Measurements from ENCODE around the gene GPR141. TPM values are rescaled to one million over a fixed set of nuclear protein-coding genes. Genes with fewer than 3 reads are reported as not detected.

The GPR141 gene
- polyA plus RNA-seq, 1 donor (not counting 4 experiments of a cell fraction or from before 2014, with no cell fraction given): not detected

- no peaks in the 10 kb centered on the region for H4K20me1 ChIP-seq (ENCODE audit: control insufficient read depth, extremely low read depth, insufficient read depth, low read length)
- no peaks in the 10 kb centered on the region for H3K36me3 ChIP-seq (ENCODE audit: control insufficient read depth in 2 of 2, extremely low read depth in 1 of 2, insufficient read depth in 2 of 2, low read length in 2 of 2)
- H3K4me3 ChIP-seq (ENCODE audit: control insufficient read depth in 2 of 3, extremely low read depth in 1 of 3, insufficient read depth in 2 of 3, low read depth in 1 of 3, low read length in 3 of 3): no peak overlapping the region
- H3K4me2 ChIP-seq (ENCODE audit: control insufficient read depth, extremely low read depth, insufficient read depth, low read depth, low read length): no peak overlapping the region
- no peak for FAIRE-seq
- dilution Hi-C loops (cut with MboI; ENCODE audit: extremely low pct_ligation_motif_present, low sequenced_read_pairs): no loop called here
- no peak overlapping the region for H3K9ac ChIP-seq (ENCODE audit: control insufficient read depth, extremely low read depth, insufficient read depth, low read length)
- H3K79me2 ChIP-seq (ENCODE audit: control insufficient read depth, insufficient read depth, low read length): no peaks in the 10 kb centered on the region
- H3K9me3 ChIP-seq (ENCODE audit: control insufficient read depth, low read depth, low read length): no peaks in the 10 kb centered on the region
- H3K9me1 ChIP-seq (ENCODE audit: control insufficient read depth, extremely low read depth, insufficient read depth, low read length): no peaks in the 10 kb centered on the region
- no peaks in the 10 kb centered on the region for H3K4me1 ChIP-seq (ENCODE audit: control insufficient read depth, extremely low read depth, insufficient read depth, low read length)
- H3K27me3 ChIP-seq (ENCODE audit: control insufficient read depth, extremely low read depth, insufficient read depth, low read length): no peaks in the 10 kb centered on the region
- TF ChIP-seq, protein P1, sequence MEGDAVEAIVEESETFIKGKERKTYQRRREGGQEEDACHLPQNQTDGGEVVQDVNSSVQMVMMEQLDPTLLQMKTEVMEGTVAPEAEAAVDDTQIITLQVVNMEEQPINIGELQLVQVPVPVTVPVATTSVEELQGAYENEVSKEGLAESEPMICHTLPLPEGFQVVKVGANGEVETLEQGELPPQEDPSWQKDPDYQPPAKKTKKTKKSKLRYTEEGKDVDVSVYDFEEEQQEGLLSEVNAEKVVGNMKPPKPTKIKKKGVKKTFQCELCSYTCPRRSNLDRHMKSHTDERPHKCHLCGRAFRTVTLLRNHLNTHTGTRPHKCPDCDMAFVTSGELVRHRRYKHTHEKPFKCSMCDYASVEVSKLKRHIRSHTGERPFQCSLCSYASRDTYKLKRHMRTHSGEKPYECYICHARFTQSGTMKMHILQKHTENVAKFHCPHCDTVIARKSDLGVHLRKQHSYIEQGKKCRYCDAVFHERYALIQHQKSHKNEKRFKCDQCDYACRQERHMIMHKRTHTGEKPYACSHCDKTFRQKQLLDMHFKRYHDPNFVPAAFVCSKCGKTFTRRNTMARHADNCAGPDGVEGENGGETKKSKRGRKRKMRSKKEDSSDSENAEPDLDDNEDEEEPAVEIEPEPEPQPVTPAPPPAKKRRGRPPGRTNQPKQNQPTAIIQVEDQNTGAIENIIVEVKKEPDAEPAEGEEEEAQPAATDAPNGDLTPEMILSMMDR (optimal IDR thresholded peaks at IDR 0.05 in 1 of 3, IDR thresholded peaks at IDR 0.05 in 1 of 3, conservative IDR thresholded peaks at IDR 0.05 in 1 of 3; ENCODE audit: extremely low read depth in 1 of 3, insufficient read depth in 2 of 3, low read length in 3 of 3): no peak
- TF ChIP-seq EZH2 (IDR thresholded peaks at IDR 0.05; ENCODE audit: low read length): no peak
- DNase-seq (ENCODE audit: low read depth, low spot score): no peak
- H3K27ac ChIP-seq (ENCODE audit: control insufficient read depth, insufficient read depth, low read length): no peak overlapping the region
- H2AFZ ChIP-seq (ENCODE audit: control insufficient read depth, low read length): no peak overlapping the region
Measured at GRCh38 chr7:37771342-37771741, 87.8 kb downstream of the GPR141 start.

- H3K9ac ChIP-seq (ENCODE audit: control insufficient read depth, extremely low read depth, insufficient read depth, low read length): no peak overlapping the region
- TF ChIP-seq EZH2 (IDR thresholded peaks at IDR 0.05; ENCODE audit: low read length): no peak
- TF ChIP-seq, protein P1 (optimal IDR thresholded peaks at IDR 0.05 in 1 of 3, IDR thresholded peaks at IDR 0.05 in 1 of 3, conservative IDR thresholded peaks at IDR 0.05 in 1 of 3; ENCODE audit: extremely low read depth in 1 of 3, insufficient read depth in 2 of 3, low read length in 3 of 3): no peak
- no peaks in the 10 kb centered on the region for H3K27me3 ChIP-seq (ENCODE audit: control insufficient read depth, extremely low read depth, insufficient read depth, low read length)
- H3K4me3 ChIP-seq (ENCODE audit: control insufficient read depth in 2 of 3, extremely low read depth in 1 of 3, insufficient read depth in 2 of 3, low read depth in 1 of 3, low read length in 3 of 3): no peak overlapping the region
- DNase-seq (ENCODE audit: low read depth, low spot score) (no peak), FAIRE-seq (no peak)
- no peak overlapping the region for H3K27ac ChIP-seq (ENCODE audit: control insufficient read depth, insufficient read depth, low read length)
- no peak overlapping the region for H3K4me2 ChIP-seq (ENCODE audit: control insufficient read depth, extremely low read depth, insufficient read depth, low read depth, low read length)
- no peaks in the 10 kb centered on the region for H3K36me3 ChIP-seq (ENCODE audit: control insufficient read depth in 2 of 2, extremely low read depth in 1 of 2, insufficient read depth in 2 of 2, low read length in 2 of 2)
- dilution Hi-C loops (cut with MboI; ENCODE audit: extremely low pct_ligation_motif_present, low sequenced_read_pairs): no loop called here
- H3K9me3 ChIP-seq (ENCODE audit: control insufficient read depth, low read depth, low read length): no peaks in the 10 kb centered on the region
- no peak overlapping the region for H2AFZ ChIP-seq (ENCODE audit: control insufficient read depth, low read length)
- no peaks in the 10 kb centered on the region for H3K9me1 ChIP-seq (ENCODE audit: control insufficient read depth, extremely low read depth, insufficient read depth, low read length)
- H3K79me2 ChIP-seq (ENCODE audit: control insufficient read depth, insufficient read depth, low read length): no peaks in the 10 kb centered on the region
- H3K4me1 ChIP-seq (ENCODE audit: control insufficient read depth, extremely low read depth, insufficient read depth, low read length): no peaks in the 10 kb centered on the region
- H4K20me1 ChIP-seq (ENCODE audit: control insufficient read depth, extremely low read depth, insufficient read depth, low read length): no peaks in the 10 kb centered on the region
Measured at GRCh38 chr7:37771801-37772200, 88.2 kb downstream of the GPR141 start.

Measured in keratinocyte (primary cell).